Measurements from ENCODE around the gene KRTAP17-1. TPM values are rescaled to one million over a fixed set of nuclear protein-coding genes. Genes with fewer than 3 reads are reported as not detected.

KRTAP17-1 gene
- total RNA-seq, 1 donor from 2014 or later = not detected

DNA sequence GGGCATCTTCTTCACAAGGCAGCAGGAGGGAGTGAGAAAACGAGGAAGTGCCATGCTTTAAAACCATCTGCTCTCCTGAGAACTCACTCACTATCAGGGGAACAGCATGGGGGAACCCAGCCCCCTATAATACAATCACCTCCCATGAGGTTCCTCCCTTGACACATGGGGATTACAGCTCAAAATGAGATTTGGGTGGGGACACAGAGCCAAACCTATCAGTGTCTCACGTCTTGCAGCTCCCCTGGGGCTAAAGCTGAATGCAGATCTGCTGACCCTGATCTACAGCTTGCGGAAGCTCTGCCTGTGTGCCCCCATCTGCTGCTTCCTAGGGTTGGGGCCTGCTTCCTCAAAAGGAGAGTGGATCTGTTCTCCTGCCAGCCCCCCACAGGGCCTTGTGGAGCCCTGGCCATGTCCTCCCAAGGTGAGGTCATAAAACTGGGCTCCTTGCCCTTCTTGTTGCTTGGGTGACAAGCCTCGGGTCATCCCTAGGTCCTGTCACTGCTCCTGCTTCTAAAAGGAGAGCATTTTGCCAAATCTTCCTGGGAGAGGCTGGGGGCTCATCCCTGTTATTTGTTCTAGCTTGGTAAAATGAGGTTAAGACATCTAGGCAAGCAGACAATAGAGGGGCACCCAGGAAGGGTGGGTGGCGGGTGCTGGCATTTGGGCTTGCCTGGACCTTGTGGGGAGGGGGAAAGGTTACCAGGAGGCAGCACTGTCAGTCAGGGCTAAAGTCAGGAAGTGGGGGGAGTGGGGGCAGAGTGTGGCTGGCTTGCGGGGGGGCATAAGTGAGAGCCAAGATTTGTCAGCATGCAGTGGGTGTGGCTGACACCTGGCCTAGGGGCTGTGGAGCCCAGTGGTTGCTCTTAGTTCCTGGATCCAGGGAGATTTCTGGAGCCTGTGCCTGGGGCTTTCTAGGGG is 19.1 kb upstream of the KRTAP17-1 start:
- Histone ChIP-seq H3K27ac (no peak overlapping the region), H3K4me1 (peaks cover 13% of the 10 kb centered on the region), H3K27me3 (ENCODE audit: low read depth) (no peaks in the 10 kb centered on the region), H3K4me3 (no peak overlapping the region), H3K36me3 (no peaks in the 10 kb centered on the region), H3K9me3 (no peaks in the 10 kb centered on the region)
- ATAC-seq (no peak), DNase-seq (no peak)
- intact Hi-C loops (cut with DNase I) = no loop called here
- TF ChIP-seq, protein P1, sequence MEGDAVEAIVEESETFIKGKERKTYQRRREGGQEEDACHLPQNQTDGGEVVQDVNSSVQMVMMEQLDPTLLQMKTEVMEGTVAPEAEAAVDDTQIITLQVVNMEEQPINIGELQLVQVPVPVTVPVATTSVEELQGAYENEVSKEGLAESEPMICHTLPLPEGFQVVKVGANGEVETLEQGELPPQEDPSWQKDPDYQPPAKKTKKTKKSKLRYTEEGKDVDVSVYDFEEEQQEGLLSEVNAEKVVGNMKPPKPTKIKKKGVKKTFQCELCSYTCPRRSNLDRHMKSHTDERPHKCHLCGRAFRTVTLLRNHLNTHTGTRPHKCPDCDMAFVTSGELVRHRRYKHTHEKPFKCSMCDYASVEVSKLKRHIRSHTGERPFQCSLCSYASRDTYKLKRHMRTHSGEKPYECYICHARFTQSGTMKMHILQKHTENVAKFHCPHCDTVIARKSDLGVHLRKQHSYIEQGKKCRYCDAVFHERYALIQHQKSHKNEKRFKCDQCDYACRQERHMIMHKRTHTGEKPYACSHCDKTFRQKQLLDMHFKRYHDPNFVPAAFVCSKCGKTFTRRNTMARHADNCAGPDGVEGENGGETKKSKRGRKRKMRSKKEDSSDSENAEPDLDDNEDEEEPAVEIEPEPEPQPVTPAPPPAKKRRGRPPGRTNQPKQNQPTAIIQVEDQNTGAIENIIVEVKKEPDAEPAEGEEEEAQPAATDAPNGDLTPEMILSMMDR (IDR thresholded peaks at IDR 0.05) = no peak

DNA sequence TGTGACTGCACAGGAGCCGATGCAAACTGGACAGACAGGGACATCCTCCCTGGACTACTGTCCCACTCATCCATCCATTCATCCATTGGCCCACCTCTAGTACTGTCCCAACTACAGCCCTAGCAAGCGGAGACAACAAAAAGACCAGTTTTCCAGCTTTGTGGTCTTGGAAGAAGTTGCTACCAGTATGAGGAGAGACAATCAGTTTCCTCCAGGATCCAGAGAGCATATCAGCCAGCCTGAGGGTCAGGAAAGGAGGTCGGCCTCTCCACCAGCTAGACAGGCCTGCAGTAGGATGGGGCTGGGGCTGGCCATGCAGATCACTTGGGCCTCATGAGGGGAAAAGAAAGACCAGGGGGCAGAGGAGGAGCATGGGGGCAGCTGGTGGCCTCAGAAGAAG is 18.3 kb upstream of the KRTAP17-1 start:
- DNase-seq = no peak
- ATAC-seq = no peak
- H3K27ac ChIP-seq = no peak overlapping the region

DNA sequence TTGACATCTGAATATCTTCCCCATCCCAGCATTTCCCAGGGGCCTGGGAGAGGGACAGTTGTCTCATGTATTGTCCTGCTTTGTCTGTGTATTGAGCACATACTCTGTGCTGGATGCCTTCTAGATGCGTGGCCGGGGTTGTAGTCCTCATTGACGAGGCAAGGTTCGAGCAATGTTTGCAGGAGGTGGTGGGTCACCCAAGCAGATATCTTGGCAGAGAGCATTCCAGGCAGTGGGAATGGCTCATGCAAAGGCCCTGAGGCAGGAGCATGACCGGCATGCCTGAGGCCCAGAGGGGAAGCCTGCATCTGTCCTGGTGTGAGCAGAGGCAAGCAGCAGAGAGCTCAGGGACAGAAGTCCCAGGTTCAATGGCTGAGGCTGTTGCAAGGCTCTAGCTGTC is 17.6 kb upstream of the KRTAP17-1 start:
- H3K27ac ChIP-seq = no peak overlapping the region
- ATAC-seq (no peak), DNase-seq (no peak)
- intact Hi-C loops (cut with DNase I) = no loop called here
- H3K27me3 ChIP-seq (ENCODE audit: low read depth) = no peaks in the 10 kb centered on the region
- H3K9me3 ChIP-seq = no peaks in the 10 kb centered on the region
- TF ChIP-seq, protein P1 (IDR thresholded peaks at IDR 0.05) = no peak
- no peak overlapping the region for H3K4me3 ChIP-seq
- no peaks in the 10 kb centered on the region for H3K36me3 ChIP-seq
- H3K4me1 ChIP-seq = no peaks in the 10 kb centered on the region

More for the DNA sequence above, 18.3 kb upstream of the KRTAP17-1 start:
- TF ChIP-seq, protein P1 (IDR thresholded peaks at IDR 0.05) = no peak
- no peak overlapping the region for H3K4me3 ChIP-seq
- H3K27me3 ChIP-seq (ENCODE audit: low read depth) = no peaks in the 10 kb centered on the region
- H3K9me3 ChIP-seq = no peaks in the 10 kb centered on the region
- no peaks in the 10 kb centered on the region for H3K36me3 ChIP-seq
- peaks cover 5% of the 10 kb centered on the region for H3K4me1 ChIP-seq
- intact Hi-C loops (cut with DNase I) = no loop called here

- Histone ChIP-seq H3K27me3 (ENCODE audit: low read depth) (no peaks in the 10 kb centered on the region), H3K9me3 (no peaks in the 10 kb centered on the region), H3K4me3 (no peak overlapping the region), H3K4me1 (no peaks in the 10 kb centered on the region), H3K36me3 (no peaks in the 10 kb centered on the region), H3K27ac (no peak overlapping the region)
- TF ChIP-seq, protein P1 (IDR thresholded peaks at IDR 0.05) = no peak
- intact Hi-C loops (cut with DNase I) = no loop called here
- no peak for ATAC-seq
- DNase-seq = no peak
Observed at GRCh38 chr17:41332239-41332638, 16.7 kb upstream of the KRTAP17-1 start.

- no peaks in the 10 kb centered on the region for H3K4me1 ChIP-seq
- DNase-seq (no peak), ATAC-seq (no peak)
- intact Hi-C loops (cut with DNase I) = no loop called here
- no peaks in the 10 kb centered on the region for H3K36me3 ChIP-seq
- H3K4me3 ChIP-seq = no peak overlapping the region
- H3K27ac ChIP-seq = no peak overlapping the region
- no peaks in the 10 kb centered on the region for H3K27me3 ChIP-seq (ENCODE audit: low read depth)
- TF ChIP-seq, protein P1 (IDR thresholded peaks at IDR 0.05) = no peak
- H3K9me3 ChIP-seq = no peaks in the 10 kb centered on the region
Observed at GRCh38 chr17:41331606-41332005, 16.1 kb upstream of the KRTAP17-1 start.
